HG03439 (cell line): ENCODE measurements around the gene HS3ST1.

Source experiments
- ATAC-seq: cut with Tn5 transposase; IDR thresholded peaks from one replicate; pipeline ENCODE4 v1.9.1; 2021; ENCODE audit warnings: mild to moderate bottlenecking, moderate library complexity; ENCODE audit not compliant: unreplicated experiment

HS3ST1 gene

DNA sequence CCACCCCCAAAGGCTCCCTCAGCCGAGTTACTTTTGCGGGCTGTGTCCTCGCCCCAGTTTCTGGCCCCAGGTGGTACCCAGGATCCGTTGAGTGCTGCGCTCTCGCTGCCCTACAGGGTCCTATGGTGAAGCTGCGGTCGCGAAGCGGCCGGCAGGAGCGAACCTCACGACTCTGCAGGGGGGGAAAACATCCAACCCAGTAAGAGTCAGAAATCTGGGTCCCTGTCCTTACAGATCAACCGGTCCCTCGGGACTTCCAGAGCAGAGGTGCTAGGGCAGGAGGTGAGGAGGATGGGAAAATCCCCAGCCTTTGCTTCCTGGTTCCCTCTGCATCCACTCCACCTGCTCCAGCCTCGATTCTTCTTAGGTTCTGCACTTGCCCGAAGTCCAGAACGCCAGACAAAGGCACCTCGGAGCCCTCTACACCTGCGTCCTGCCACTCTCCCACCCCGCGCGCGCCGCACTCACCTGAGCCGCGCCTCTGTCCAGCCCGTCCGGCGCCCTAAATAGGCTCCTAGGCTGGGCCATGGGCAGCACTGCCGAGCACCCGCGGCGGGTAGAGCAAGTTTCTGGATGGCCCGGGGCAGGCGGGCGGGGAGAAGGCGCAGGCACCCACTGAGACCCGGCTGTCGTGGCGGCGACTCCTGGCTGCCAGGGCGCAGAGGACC lies at the start of gene HS3ST1:
Gene HS3ST1, minus strand, starts transcription at position 664 of the 668 bp plus-strand sequence. CDS start 28,889 bp downstream, outside the sequence.
- ATAC-seq, result peak; percentile 58

DNA sequence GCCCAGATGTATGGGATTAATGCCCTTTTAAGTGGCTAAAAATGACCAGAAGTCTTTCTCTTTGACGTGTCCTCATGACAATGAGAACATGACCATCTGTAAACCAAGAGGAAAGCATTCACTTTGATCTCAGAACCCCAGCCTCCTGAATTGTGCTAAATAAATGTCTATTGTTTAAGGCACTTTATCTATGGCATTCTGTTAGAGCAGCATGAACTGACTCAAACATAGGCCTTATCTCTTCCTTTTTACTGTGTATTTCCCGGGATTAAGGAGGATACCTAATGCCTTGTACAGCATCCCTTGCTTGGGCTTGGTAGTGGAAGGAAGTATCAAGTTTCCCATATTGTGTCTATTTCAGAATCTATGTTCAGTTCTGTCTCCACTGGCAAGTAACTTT lies 47.2 kb upstream of the HS3ST1 start:
- ATAC-seq, result no peak

DNA sequence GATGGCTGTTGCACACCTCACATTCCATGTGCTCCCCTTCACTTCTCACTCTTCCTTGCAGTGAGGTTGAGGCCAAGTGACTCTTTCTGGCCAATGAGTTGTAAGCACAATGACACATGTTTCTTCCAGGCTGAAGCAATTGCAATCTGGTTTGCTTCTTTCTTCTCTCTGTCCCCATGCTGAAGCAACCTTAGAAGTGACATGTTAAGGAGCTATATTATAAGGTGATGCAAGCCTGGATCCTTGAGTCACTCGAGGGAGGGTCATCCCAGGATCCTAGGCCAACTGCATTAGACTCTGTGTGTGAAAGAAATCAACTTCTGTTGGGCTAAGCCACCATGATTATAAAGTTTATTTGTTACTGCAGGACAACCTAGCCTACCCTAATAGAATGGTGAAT lies 45.5 kb upstream of the HS3ST1 start:
- no peak for ATAC-seq

DNA sequence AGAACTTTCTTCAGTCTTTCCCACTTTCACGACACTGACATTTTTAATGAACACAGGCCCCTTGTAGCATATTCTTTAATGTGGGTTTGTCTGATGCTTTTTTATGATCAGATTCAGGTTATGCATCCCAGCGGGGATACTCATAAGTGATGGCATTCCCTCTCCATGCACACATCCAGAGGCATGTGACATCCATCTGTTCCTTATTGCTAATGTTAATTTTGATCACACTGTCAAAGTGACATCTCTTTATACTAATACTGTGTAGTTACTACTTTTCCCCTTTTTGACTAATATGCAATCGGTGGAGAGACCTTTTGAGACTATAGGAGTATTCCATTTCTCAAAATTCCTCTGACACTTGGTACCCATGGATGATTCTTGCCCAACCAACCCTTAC lies 43.8 kb upstream of the HS3ST1 start:
- no peak for ATAC-seq

DNA sequence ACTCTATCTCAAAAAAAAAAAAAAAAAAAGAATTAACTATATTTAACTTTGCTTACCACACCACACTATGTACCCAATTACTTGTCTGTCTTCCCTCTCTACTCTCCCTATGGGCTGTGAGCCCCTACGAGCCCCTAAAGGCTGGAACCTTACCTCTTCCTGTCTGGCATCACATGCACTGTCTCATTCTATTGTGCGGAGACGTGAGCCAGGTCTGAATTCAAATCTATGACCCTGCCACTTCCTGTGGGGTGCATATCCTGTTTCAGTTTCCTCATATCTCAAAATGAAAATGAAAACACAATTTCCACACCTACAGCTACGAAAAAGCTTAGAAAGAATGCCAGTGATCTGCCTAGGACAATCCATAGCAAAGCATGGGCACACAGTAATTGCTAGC lies 42.9 kb upstream of the HS3ST1 start:
- peak; percentile 59 for ATAC-seq

DNA sequence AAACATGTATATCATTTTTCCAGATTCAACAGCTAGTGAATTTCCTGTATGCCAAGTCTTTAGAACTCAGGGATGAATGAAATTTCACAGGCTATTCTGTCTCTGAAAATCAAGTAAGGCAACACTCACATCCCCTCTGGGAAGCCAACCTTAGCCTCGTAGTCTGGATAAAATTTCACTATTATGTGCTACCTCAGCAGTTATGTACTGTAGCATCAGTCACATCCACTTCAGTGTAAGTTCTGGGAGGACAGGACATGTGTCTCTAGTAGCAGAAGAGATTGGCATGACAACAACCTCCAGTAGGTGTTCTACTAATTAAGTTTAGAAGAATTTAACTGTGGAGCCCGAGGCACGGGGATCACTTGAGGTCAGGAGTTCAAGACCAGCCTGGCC lies 42.4 kb upstream of the HS3ST1 start:
- no peak for ATAC-seq

DNA sequence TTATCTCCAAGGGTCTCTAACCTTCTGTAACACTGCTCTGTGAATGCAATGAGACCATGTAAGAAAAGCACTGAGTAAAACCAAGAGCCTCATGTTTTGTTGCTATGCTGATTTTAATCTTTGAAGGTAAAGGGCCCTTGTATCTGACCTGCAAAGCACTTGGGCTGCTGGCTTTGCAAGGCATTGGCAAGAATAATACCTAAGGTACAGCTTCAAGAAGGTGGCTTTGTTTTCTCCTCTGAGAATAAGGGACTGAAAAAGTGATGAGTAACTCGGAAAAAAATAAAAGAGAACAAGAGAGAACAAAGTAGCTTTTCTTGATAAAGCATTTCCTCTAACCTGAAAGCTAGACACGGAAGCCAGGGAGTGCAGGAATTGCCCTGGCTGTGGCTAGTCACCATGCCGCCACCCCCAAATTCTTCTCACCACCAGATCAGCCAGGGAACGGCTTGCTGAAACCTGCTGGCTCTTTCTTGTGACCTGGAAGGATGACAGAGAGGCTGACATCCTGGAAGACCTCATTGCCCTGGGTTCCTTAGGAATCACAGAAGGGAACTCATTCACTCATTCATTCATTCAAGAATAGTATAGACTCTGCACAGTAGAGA lies 41.8 kb upstream of the HS3ST1 start:
- peak; percentile 66 for ATAC-seq

DNA sequence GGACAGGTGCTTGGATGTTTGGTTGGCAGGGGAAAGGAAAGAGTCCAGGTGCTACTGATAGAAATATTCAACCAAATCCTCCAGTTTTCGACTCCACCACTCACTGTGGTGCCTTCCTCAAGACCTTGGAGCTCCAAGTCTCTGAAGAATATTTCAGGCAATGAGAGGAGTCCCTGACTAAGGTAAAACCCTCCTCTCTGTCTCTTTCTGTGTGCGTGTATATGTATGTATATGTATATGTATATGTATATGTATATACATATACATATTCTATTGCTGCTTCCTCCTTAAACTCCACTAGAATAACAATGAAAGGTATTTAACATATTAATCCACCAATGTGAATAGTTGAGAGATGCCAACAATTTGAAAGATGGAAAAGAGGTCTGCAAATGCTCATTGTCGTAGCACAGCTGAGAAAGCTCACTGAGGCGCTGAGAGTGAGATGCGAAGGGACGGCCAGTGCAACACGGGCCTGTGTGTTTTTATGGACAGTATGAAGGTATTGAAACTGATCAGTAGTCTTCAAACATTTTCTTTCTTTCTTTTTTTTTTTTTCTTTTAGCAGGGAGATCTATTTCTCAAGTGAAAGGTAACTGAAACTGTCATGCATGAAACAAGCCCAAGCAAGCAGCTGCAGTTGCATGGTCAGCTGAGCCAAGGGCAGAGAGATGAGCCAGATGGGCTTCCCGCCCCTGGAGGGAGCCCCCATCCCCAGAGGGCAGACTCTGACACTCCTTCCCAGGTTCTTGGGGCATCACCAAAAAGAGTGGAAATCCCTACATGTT lies 41.1 kb upstream of the HS3ST1 start:
- peak; percentile 79 for ATAC-seq

DNA sequence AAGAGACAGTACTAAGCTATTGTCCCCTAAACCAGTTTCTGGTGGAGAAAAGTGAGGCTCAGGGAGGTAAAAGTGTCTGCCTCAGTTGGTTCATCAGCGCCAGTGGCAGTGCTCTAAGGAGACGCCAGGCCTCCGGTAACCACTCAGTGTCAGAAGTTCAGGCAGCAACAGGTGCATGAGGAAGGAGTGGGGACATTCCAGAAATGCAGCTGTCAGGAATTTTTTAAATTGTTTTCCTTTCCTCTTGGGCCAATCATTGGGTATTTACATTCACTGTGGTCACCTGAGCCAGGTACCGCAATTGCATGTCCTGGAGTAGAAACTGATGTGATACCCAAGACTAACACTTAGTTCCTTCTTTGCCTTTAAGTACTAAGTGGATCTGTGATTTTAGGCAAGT lies 40.2 kb upstream of the HS3ST1 start:
- no peak for ATAC-seq

DNA sequence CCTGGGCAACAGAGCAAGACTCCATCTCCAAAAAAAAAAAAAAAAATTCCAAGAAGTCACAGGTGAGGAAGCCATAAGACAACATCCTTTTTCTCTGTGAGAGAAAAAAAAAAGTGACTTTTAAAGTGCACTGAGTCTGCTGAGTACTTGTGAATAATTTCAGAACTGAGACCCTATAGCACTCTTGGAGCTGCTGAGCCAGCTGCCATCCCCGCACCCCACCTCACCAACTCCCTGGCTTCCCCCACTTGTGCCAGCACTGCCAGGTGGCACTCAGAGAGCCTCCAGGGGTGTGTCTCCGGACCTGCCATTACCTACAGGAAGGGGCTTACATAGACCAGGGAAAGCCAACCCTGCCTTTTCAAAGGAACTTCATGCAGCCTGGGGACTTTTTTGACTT lies 39.2 kb upstream of the HS3ST1 start:
- ATAC-seq, result no peak

DNA sequence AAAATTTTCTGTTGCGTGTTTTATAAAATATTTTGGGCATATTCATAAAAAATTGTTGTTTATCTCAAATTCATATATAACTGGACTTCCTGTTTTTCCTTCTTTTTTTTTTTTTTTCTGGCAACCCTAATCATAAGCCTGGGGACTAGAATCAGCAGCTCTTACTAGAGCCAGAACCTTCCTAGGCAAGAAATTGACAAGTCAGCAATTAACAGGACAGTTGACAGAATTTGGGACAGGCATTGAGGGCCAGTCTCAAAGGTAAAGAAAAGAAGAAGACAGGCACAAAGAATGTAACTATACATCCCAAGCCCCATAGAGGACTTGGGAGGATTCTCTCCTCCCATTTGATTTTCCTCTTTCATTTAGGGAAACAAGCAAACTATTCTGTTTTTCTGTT lies 35.0 kb upstream of the HS3ST1 start:
- ATAC-seq, result no peak

DNA sequence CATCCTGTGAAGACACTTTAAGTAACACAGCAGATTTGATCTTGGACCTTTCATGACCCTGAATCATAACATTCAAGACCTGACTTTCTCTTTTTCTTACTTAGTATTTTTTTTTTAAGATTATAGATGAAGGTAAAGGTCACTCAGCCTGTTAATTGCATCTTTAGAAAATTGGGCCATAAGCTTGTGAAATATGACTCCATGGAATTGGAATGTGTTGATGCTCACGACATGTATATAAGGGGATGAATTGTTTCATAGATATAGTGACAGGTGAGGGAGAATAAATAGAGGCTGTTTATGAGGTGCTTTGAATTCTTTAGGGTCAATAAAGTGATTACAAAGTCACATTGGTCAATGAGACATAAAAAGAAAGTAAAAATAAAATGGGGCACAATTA lies 27.7 kb upstream of the HS3ST1 start:
- no peak for ATAC-seq

DNA sequence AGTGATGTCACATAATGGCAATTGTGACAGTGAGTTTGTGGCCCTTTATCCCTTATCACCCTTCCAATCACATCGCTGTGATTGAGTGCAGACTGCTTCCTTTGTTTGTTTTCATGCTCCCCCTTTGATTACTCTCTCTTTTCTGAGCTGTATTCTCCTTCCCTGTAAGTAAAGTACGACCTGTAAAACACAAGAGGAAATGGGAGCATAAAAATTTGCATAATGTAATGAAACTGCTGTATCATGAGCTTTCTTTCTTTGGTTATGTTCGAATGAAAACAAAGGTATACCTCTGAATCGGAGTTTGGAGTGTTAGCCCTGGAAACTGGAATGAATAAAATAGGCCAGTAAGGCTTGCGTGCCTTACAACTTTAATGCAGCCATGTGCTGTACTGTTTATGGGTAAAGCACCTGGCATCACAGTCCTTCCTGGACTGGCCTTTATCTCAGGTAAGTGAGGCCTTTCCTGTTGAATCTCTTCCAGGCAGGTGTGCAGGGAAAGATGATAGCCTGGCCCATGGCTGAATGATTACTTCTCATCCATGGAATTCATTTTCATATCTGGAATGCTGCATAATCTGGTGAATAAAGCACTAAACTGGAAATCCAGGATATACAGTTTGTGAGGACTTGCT lies 26.6 kb upstream of the HS3ST1 start:
- no peak for ATAC-seq

DNA sequence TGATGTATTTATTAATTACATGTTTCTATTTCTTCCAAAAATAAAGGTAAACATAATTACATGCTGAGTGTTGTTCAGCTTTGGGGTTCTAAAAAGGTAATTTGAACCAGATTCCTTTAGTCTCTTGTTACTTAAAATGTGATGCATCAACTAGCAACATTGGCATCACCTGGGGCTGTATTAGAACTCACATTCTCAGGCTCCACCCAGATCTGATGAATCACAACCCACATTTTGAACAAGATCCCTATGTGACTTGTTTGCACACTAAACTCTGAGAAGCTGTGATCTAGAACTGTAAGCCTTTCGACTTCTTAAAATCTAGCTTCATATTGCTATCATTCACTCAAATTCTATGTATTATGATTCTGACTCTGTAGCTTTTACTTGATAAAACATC lies 23.0 kb upstream of the HS3ST1 start:
- no peak for ATAC-seq

DNA sequence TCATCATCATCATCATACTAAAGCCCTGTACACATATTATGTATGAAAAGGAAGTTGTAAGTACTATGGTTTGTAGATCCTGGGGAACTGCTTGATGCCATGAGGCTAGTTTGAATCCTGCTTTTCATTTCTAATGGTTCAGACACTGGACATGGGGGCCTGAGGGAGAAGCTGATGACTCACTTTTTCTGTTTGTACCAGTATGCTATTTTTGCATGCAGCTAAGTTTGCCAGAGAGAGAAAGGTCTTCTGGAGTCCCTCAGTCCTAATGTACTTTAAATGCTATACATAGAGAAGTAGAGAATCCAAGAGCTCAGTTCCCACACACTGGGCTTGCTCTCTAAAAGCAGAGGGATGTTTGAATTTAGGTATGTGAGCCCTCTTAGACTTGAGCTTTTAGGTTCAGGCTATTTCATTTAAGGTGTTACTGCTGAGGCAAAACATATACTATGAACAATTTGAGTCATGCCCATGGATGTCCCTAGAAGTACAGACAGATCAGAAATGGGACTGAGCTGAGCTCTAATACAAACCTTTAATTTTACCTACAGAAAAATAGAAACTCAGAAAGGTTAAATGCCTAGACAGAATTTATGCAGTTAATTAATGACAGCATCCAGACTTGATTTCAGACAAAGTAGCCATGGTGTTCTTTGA lies 17.6 kb upstream of the HS3ST1 start:
- no peak for ATAC-seq

DNA sequence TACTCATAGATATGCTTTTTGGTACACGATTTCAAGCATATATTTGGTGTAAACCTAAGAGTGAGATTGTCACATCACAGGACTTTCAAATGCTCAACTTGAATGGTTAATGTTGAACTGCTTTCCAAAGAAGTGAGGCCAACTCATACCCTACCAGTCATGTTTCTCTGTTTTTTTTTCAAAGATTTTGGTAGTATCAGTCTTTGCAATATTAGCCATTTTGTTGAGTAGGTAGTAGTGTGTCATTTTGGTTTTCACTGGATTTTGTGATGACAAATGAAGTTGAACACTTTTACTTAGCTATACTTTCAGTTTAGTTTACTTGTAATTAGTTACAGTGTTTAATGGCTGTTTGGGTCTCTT lies 12.5 kb upstream of the HS3ST1 start:
- ATAC-seq, result no peak

DNA sequence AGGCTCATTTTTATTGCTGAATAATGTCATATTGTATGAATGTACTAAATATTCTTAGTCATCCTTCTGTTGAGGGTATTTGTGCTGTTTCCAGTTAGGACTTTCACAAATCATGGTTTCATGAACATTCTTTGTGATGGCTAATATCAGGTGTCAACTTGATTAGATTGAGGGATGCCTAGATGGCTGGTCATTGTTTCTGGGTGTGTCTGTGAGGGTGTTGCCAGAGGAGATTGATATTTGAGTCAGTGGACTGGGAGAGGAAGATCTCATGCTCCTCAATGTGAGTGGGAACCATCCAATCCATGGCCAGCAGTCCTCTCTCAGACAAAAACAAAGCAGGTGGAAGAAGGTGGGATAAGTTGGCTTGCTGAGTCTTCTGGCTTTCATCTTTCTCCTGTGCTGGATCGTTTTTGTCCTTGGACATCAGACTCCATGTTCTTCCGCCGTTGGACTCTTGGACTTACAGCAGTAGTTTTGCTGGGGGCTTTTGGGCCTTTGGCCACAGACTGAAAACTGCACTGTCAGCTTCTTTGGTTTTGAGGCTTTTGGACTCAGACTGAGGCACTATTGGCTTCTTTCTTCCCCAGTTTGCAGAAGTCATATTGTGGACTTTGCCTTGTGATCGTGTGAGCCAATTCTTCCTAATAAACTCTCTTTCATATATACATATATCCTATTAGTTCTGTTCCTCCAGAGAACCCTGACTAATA lies 11.9 kb upstream of the HS3ST1 start:
- ATAC-seq, result no peak

DNA sequence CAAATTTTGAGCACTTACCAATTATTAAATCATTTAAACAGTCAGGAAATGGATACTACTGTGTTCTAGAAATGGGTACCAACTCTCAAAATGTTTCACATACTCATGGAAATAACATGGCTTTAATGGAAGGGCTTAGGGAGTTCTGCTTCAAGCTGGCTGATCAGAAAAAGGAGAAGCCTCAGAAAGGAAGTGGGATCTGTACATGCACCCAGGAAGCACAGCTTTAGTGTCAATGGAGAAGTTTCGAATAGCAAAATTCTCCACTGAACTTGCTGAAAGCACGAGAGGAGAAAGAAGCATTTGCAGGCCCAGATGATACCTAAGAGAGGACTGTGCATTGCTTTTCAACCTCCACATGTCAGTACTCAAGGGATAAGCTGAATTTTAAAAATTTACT lies 11.1 kb upstream of the HS3ST1 start:
- ATAC-seq, result no peak

DNA sequence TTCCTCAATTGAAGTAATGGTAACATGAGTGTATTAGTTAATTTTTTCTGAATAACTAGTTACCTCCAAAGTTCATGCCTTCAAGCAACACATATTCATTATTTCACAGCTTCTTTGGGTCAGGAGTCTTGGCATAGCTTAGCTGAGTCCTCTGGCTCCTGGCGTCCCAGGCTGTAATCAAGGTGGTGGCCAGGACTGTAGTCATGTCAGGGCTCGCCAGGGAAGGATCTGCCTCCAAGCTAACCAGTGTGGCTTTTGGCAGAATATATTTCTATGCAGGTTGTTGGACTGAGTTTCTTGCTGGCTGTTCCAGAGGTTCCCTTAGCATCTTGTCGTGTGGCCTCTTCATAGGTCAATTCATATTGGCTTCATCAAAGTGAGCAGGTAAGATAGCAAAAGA lies 10.0 kb upstream of the HS3ST1 start:
- no peak for ATAC-seq

DNA sequence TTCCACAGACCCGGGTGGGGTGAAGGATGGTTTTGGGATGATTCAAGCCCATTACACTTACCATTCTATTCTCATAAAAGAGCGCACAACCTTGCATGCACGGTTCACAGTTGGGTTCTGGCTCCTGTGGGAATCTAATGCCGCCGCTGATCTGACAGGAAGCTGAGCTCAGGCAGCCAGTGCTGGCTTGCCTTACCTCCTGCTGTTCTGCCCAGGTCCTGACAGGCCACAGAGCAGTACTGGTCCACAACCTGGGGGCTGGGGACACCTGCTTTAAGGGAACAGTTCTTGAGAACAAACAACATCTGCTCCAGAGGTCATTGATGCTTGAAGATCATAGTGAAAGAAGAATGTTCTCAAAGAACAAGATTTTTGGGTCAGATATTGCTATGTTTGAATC lies 8.0 kb upstream of the HS3ST1 start:
- peak; percentile 49 for ATAC-seq

DNA sequence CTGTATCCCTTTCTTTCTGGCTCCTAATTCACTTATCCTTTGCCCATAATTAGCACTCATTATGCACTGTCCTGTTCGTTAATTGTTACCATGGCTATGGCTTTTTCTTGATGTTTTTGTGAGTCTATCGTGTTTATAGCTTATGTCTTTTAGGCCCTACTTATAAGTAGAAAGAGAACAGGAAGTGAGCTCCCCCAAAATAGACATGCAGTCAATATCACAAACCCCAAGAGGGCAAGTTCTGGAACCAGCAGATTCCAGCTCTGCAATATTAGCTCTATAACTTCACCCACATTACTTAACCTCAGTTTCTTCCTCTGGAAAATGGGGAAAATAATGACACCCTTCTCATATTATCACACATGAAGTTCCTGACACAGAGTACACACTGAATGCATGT lies 7.4 kb upstream of the HS3ST1 start:
- peak; percentile 76 for ATAC-seq
